22Rv1 (cell line): ENCODE measurements around the gene DEPDC5.

ENCODE experiments used
- CTCF ChIP-seq: fragments of 450-650 bp; IDR thresholded peaks from 2 replicates; pipeline ENCODE4 v1.5.1; 2017; ENCODE audit warnings: mild to moderate bottlenecking
- ZFX ChIP-seq: fragments of 450-650 bp; IDR thresholded peaks from 2 replicates; pipeline ENCODE4 v1.6.1; 2017; ENCODE audit warnings: antibody characterized with exemption, borderline replicate concordance

- TF ChIP-seq CTCF: no peak
- TF ChIP-seq ZFX: no peak
Observed at GRCh38 chr22:31923136-31923535, 169.3 kb downstream of the DEPDC5 start.
